GM12873 (cell line): Measurements from ENCODE around the gene TGM6.

Source experiments
- TF ChIP-seq, protein P1 (sequence below): IDR thresholded peaks from 2 replicates; pipeline ENCODE4 v1.5.1; 2012; ENCODE audit warnings: low read depth, mild to moderate bottlenecking, moderate library complexity, low read length, control low read depth; ENCODE audit not compliant: insufficient read depth; ENCODE audit errors: missing control alignments

The TGM6 gene

DNA sequence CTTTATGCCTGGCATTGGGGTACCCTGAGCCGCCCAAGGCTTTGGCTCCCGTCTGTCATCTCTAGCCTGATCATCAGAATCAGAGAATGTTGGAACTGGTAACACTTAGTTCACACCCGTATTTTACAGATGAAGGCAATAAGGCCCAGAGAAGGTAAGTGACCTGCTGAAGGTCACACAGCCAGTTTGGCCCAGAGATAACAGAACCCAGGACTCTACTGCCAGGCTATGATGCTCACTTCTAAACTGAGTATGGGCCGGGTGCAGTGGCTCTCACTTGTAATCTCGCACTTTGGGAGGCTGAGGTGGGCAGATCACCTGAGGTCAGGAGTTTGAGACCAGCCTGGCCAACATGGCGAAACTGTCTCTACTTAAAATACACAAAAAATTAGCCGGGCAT lies 1.8 kb upstream of the TGM6 start:
- TF ChIP-seq, protein P1, sequence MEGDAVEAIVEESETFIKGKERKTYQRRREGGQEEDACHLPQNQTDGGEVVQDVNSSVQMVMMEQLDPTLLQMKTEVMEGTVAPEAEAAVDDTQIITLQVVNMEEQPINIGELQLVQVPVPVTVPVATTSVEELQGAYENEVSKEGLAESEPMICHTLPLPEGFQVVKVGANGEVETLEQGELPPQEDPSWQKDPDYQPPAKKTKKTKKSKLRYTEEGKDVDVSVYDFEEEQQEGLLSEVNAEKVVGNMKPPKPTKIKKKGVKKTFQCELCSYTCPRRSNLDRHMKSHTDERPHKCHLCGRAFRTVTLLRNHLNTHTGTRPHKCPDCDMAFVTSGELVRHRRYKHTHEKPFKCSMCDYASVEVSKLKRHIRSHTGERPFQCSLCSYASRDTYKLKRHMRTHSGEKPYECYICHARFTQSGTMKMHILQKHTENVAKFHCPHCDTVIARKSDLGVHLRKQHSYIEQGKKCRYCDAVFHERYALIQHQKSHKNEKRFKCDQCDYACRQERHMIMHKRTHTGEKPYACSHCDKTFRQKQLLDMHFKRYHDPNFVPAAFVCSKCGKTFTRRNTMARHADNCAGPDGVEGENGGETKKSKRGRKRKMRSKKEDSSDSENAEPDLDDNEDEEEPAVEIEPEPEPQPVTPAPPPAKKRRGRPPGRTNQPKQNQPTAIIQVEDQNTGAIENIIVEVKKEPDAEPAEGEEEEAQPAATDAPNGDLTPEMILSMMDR, result no peak

DNA sequence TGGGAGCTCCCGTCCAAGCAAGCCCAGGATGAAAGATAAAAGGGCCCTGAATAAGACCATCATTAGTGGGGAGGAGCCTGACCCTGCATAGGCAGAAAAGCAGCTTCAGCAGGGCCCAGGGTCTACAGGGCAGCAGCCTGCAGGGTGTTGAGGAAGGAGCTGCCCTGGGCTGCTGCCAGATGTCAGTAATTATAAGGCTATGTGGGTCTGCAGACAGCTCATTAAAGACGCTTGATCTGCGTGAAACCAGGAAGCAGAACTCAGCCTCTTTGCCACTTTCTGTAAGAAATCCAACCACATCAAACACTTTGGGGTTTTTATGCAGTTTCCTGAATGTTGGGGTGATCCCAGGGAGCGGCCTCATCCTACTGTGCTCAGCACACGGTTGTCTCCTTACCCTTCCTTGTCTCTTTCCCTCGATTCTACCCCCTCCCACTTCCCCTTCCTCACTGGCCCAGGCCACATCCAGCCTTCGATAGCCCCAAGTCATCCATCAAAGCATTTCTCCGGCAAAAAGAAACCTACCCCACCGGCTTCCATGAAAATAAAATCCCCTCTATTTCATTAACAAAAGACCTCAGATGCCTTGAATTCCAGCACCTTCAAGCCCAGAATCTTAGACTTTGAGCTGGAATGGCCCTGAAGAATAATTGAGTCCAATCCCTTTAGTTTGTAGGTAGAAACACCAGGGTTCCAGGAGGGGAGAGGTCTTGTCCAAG lies 1.0 kb upstream of the TGM6 start:
- TF ChIP-seq, protein P1, result no peak

DNA sequence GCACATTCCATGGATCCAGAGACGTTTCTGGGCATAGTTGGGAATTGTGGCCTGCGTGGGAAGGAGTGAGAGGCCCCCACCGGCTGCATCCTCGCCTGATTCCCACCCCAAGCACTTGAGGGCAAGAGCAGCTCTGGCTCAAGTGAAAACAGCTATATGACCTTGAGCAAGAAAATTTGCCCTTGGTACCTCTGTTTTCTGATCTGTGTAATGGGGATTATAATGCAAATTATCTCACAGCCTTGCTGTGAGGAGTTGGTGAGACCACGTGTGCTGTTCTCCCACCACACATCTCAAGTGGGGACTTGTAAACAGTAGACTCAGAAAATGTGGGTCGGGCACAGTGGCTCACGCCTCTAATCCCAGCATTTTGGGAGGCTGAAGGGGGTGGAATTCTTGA lies 602 bp downstream of the TGM6 start:
- TF ChIP-seq, protein P1, result no peak

DNA sequence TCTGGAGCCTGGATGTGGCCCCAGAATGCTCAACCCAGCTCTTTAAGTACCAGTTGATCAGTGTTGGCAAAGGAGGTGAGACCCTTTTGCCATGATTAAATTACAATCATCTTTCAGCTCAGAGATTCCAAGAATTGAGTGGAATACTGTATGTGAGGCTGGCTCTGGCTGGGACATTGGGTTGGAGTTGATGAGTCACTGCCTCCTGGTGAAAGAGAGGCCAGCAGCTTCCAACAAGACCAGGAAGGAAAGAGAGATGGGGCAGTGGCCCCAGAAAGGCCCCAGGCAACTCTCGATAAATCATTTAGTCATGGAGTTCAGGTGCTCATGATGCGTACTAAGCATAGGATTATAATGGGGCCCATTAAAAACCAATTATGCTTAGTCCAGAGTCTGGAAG lies 2.1 kb downstream of the TGM6 start:
- TF ChIP-seq, protein P1, result no peak

DNA sequence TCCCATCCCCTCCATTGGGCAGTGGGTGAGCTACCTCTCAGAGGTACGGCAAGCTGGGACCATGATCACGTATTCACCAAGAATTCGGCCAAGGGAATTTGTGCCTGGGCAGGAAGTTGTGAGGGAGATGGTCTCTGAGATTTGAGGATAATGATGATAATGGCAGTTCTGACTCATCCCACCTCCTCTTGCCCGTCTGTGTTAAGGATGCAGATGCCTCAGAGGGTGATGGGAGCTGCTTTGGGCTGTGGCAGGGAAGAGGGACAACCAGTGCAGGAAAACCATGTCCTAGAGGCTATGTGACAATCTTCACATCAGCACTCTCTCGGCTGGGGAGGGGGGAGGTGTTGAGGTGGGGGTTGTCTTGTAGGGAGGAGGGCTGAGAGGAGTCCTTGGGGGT lies 4.3 kb downstream of the TGM6 start:
- TF ChIP-seq, protein P1, result no peak

DNA sequence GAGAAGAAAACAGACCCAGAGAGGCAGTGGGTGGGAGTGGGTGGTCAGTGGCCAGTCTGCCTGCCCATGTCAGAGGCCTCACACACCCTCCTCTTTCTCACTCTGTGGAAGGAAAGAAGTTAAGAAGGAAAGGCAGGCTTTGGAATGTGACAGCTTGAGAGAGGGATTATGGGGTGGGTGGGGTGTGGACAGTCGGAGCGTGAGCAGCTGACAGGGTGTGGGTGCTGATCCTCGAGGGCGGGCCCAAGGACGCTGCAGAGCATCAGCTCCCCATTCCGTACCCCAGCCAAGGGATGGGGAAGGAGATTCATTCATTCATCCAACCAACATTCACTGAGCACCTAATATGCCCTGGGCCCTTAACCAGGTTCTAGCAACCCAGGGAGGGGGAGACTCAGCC lies 4.8 kb downstream of the TGM6 start:
- TF ChIP-seq, protein P1, result no peak

DNA sequence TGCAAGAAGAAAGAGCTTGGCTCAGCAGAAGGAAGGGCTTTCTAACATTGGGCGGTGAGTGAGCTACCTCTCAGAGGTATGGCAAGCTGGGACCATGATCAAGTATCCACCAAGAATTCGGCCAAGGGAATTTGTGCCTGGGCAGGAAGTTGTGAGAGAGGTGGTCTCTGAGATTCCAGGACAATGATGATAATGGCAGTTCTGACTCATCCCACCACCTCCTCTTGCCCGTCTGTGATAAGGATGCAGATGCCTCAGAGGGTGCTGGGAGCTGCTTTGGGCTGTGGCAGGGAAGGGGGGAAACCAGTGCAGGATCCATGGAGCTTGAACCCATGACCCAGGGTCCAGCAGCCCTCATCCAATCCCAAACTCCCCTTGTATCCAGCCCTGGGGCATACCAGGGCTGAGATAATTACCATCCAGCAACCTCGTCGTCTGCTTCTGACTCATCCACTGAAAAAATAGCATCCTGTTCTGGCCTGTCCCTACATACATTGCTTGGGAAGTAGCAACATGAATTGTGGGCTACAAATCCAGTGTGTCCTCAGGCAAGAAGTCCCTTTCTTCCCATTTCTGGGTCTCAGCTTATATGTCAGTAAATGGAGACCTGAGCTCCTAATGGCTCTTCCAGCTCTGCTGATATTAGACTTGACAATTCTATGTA lies 5.9 kb downstream of the TGM6 start:
- TF ChIP-seq, protein P1, result no peak
